ENCODE measurements around the gene RGS7.
"Not testable (repeated sequence)": the region's sequence is repeated elsewhere in the genome, so short reads cannot be mapped to it uniquely, and the experiment has no call there.

RGS7 gene

DNA sequence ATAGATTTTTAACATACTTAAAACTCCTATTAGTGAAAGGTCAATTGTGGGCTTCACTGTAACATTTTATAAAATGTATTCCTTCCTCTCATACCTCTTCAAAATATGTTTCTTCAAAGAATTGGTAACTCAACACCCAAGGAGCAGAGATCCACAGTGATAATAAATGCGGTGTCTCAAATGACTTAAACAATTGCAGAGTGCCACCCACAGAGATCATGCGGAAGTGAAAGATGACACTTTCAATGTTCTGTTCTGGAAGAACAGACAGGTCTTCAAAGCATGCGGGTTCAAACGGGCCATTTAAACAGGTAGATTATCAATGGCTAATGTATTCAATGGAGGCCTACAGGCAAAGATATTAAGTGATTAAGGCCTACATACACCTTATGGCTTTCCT lies 588.0 kb downstream of the RGS7 start:
- Histone ChIP-seq H3K4me2 (ENCODE audit: low read length) (no peak overlapping the region), H3K36me3 (replicated peaks; ENCODE audit: low read depth, low read length) (no peaks in the 10 kb centered on the region), H3K27ac (ENCODE audit: low read length) (no peak overlapping the region), H3K27me3 (ENCODE audit: low read depth, low read length) (peaks cover 58% of the 10 kb centered on the region), H4K20me1 (ENCODE audit: insufficient read depth, low read length) (no peaks in the 10 kb centered on the region), H3K4me1 (ENCODE audit: low read length) (peaks cover 5% of the 10 kb centered on the region; the same call in 1 of the 2 replicates), H3K9me3 (ENCODE audit: insufficient read depth, low read length) (no peaks in the 10 kb centered on the region), H3K9ac (ENCODE audit: low read length) (no peak overlapping the region), H3K79me2 (ENCODE audit: low read length) (no peaks in the 10 kb centered on the region), H3K4me3 (ENCODE audit: low read length) (no peak overlapping the region), H2AFZ (ENCODE audit: low read depth, low read length) (no peak overlapping the region)
- no peak for TF ChIP-seq EZH2phosphoT487 (IDR thresholded peaks at IDR 0.05; ENCODE audit: low read depth)
- TF ChIP-seq, protein P1, sequence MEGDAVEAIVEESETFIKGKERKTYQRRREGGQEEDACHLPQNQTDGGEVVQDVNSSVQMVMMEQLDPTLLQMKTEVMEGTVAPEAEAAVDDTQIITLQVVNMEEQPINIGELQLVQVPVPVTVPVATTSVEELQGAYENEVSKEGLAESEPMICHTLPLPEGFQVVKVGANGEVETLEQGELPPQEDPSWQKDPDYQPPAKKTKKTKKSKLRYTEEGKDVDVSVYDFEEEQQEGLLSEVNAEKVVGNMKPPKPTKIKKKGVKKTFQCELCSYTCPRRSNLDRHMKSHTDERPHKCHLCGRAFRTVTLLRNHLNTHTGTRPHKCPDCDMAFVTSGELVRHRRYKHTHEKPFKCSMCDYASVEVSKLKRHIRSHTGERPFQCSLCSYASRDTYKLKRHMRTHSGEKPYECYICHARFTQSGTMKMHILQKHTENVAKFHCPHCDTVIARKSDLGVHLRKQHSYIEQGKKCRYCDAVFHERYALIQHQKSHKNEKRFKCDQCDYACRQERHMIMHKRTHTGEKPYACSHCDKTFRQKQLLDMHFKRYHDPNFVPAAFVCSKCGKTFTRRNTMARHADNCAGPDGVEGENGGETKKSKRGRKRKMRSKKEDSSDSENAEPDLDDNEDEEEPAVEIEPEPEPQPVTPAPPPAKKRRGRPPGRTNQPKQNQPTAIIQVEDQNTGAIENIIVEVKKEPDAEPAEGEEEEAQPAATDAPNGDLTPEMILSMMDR (IDR thresholded peaks at IDR 0.05; ENCODE audit: low read depth, low read length) = no peak; the same call in 1 of the 2 replicates

DNA sequence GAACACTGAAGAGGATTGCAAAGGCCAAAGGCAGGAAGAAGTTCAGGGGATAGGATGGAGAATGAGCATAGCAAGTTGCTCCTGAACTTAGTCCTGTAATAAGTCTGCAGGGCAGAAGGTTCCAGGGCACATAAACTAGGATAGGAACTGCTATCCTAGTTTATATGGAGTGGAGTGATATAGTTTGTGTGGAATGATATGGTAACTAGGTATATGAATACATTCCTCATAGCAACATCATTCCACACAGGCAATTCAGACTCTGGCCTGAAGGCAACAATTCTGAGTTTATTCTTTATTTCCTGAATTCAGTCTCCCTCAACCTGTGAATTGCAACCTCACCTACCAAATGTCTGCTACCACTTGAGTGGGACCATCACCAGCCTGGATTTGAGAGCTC lies 590.2 kb downstream of the RGS7 start:
- Histone ChIP-seq H3K4me2 (ENCODE audit: low read length) (no peak overlapping the region), H4K20me1 (ENCODE audit: insufficient read depth, low read length) (no peaks in the 10 kb centered on the region), H3K4me3 (ENCODE audit: low read length) (no peak overlapping the region), H2AFZ (ENCODE audit: low read depth, low read length) (no peak overlapping the region), H3K36me3 (replicated peaks; ENCODE audit: low read depth, low read length) (no peaks in the 10 kb centered on the region), H3K27ac (ENCODE audit: low read length) (no peak overlapping the region), H3K9ac (ENCODE audit: low read length) (no peak overlapping the region), H3K79me2 (ENCODE audit: low read length) (no peaks in the 10 kb centered on the region), H3K9me3 (ENCODE audit: insufficient read depth, low read length) (no peaks in the 10 kb centered on the region), H3K4me1 (ENCODE audit: low read length) (peaks cover 5% of the 10 kb centered on the region; the same call in 1 of the 2 replicates), H3K27me3 (ENCODE audit: low read depth, low read length) (peaks cover 48% of the 10 kb centered on the region)
- TF ChIP-seq, protein P1 (IDR thresholded peaks at IDR 0.05; ENCODE audit: low read depth, low read length) = no peak
- no peak for TF ChIP-seq EZH2phosphoT487 (IDR thresholded peaks at IDR 0.05; ENCODE audit: low read depth)

DNA sequence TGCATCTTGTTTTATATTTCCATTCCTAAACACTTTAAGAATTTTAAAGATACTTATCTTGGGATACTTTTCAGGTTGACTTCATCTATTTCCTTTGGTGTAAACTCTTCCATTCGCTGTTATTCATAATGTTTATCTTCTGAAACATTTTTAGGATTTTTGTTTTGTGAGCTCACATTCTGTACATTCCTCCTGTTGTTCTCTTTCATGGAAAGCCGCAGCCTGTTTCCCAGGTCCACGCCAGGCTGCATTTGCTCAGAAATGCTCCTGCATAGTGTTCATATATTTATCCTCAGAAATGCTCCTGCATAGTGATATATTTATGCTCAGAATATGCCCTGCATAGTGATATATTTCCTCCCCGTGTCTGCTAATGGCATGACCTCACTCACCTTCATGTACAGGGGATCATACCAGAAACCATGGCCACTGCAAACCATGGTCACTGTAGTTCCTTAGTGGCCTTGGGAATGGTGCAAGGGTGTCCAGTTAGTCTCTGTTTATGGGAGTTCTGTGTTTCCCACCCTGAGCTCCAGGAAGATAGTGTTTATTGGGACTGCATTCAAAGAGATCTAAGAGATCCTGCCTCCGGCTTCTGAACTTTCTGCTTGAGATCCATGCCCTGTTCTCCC lies 591.2 kb downstream of the RGS7 start:
- Histone ChIP-seq H4K20me1 (ENCODE audit: insufficient read depth, low read length) (no peaks in the 10 kb centered on the region), H2AFZ (ENCODE audit: low read depth, low read length) (no peak overlapping the region), H3K9me3 (ENCODE audit: insufficient read depth, low read length) (no peaks in the 10 kb centered on the region), H3K36me3 (replicated peaks; ENCODE audit: low read depth, low read length) (no peaks in the 10 kb centered on the region), H3K4me3 (ENCODE audit: low read length) (no peak overlapping the region), H3K4me1 (ENCODE audit: low read length) (peaks cover 5% of the 10 kb centered on the region; the same call in 1 of the 2 replicates), H3K79me2 (ENCODE audit: low read length) (no peaks in the 10 kb centered on the region), H3K27me3 (ENCODE audit: low read depth, low read length) (peaks cover 38% of the 10 kb centered on the region), H3K4me2 (ENCODE audit: low read length) (no peak overlapping the region), H3K9ac (ENCODE audit: low read length) (no peak overlapping the region), H3K27ac (ENCODE audit: low read length) (no peak overlapping the region)
- TF ChIP-seq, protein P1 (IDR thresholded peaks at IDR 0.05; ENCODE audit: low read depth, low read length) = no peak
- TF ChIP-seq EZH2phosphoT487 (IDR thresholded peaks at IDR 0.05; ENCODE audit: low read depth) = no peak

DNA sequence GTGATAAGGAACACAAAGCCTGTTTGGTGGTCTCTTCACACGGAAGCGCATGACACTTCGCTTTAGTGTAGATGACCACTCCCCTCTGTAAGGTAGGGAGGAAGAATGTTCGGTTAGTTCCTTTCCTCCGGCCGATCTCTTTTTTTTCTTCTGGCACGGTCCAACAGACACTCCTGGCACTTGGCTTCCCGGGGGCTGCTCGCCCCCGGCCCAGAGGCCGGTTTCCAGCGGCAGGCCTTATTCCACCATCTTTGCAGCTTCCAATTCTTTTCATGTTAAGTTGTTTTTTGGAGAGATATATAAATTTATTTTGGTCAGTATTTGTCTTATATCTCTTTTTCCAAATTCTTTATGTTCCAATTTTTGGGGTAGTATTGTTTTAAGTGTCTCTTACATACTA lies 593.2 kb downstream of the RGS7 start:
- Histone ChIP-seq H3K4me2 (ENCODE audit: low read length) (no peak overlapping the region), H3K79me2 (ENCODE audit: low read length) (no peaks in the 10 kb centered on the region), H4K20me1 (ENCODE audit: insufficient read depth, low read length) (no peaks in the 10 kb centered on the region), H3K9ac (ENCODE audit: low read length) (no peak overlapping the region), H3K4me1 (ENCODE audit: low read length) (peaks cover under 1% of the 10 kb centered on the region; the same call in 1 of the 2 replicates), H3K36me3 (replicated peaks; ENCODE audit: low read depth, low read length) (no peaks in the 10 kb centered on the region), H3K9me3 (ENCODE audit: insufficient read depth, low read length) (no peaks in the 10 kb centered on the region), H2AFZ (ENCODE audit: low read depth, low read length) (no peak overlapping the region), H3K27ac (ENCODE audit: low read length) (no peak overlapping the region), H3K4me3 (ENCODE audit: low read length) (no peak overlapping the region), H3K27me3 (ENCODE audit: low read depth, low read length) (peaks cover 26% of the 10 kb centered on the region; the same call in 1 of the 2 replicates)
- TF ChIP-seq EZH2phosphoT487 (IDR thresholded peaks at IDR 0.05; ENCODE audit: low read depth) = no peak
- TF ChIP-seq, protein P1 (IDR thresholded peaks at IDR 0.05; ENCODE audit: low read depth, low read length) = no peak

DNA sequence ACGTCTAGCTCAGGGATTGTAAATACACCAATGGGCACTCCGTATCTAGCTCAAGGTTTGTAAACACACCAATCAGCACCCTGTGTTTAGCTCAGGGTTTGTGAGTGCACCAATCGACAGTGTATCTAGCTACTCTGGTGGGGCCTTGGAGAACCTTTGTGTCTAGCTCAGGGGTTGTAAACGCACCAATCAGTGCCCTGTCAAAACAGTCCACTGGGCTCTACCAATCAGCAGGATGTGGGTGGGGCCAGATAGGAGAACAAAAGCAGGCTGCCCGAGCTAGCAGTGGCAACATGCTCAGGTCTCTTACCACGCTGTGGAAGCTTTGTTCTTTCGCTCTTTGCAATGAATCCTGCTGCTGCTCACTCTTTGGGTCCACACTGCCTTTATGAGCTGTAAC lies 593.9 kb downstream of the RGS7 start:
- not testable (repeated sequence) for H3K4me1 ChIP-seq (ENCODE audit: low read length); H3K9ac ChIP-seq (ENCODE audit: low read length); H4K20me1 ChIP-seq (ENCODE audit: insufficient read depth, low read length); H3K4me2 ChIP-seq (ENCODE audit: low read length); H2AFZ ChIP-seq (ENCODE audit: low read depth, low read length); H3K9me3 ChIP-seq (ENCODE audit: insufficient read depth, low read length); H3K36me3 ChIP-seq (replicated peaks; ENCODE audit: low read depth, low read length); H3K79me2 ChIP-seq (ENCODE audit: low read length); H3K27ac ChIP-seq (ENCODE audit: low read length); H3K4me3 ChIP-seq (ENCODE audit: low read length)
- peaks cover 22% of the 10 kb centered on the region; the same call in 1 of the 2 replicates for H3K27me3 ChIP-seq (ENCODE audit: low read depth, low read length)

DNA sequence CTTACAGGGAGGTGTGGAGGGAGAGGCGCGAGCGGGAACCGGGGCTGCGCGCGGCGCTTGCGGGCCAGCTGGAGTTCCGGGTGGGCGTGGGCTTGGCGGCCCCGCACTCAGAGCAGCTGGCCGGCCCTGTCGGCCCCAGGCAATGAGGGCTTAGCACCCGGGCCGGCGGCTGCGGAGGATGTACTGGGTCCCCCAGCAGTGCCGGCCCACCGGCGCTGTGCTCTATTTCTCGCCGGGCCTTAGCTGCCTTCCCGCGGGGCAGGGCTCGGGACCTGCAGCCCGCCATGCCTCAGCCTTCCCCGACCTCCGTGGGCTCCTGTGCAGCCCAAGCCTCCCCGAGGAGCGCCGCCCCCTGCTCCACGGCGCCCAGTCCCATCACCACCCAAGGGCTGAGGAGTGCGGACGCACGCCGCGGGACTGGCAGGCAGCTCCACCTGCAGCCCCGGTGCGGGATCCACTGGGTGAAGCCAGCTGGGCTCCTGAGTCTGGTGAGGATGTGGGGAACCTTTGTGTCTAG lies 594.5 kb downstream of the RGS7 start:
- H3K4me1 ChIP-seq (ENCODE audit: low read length); H4K20me1 ChIP-seq (ENCODE audit: insufficient read depth, low read length); H3K79me2 ChIP-seq (ENCODE audit: low read length); H3K9ac ChIP-seq (ENCODE audit: low read length); H3K27ac ChIP-seq (ENCODE audit: low read length); H2AFZ ChIP-seq (ENCODE audit: low read depth, low read length); H3K4me3 ChIP-seq (ENCODE audit: low read length); H3K9me3 ChIP-seq (ENCODE audit: insufficient read depth, low read length); H3K4me2 ChIP-seq (ENCODE audit: low read length); H3K36me3 ChIP-seq (replicated peaks; ENCODE audit: low read depth, low read length): not testable (repeated sequence)
- peaks cover 17% of the 10 kb centered on the region; the same call in 1 of the 2 replicates for H3K27me3 ChIP-seq (ENCODE audit: low read depth, low read length)

Measured in OCI-LY3 (cell line).